GM12878 (cell line): ENCODE results near the gene SSBP3. TPM values are rescaled to one million over a fixed set of nuclear protein-coding genes. Genes with fewer than 3 reads are reported as not detected.

ENCODE experiments used
- BACH1 ChIP-seq: fragments of 450-650 bp; IDR thresholded peaks from 2 replicates; pipeline ENCODE4 v1.6.1; 2017; ENCODE audit warnings: mild to moderate bottlenecking, borderline replicate concordance
- BHLHE40 ChIP-seq, 2 experiments: fragments of 450-650 bp in 1 of 2; IDR thresholded peaks; 2 replicates each; pipeline ENCODE4 v1.6.1; 2011 to 2017; ENCODE audit warnings: low read depth in 2 of 2, borderline replicate concordance in 1 of 2, improper control_type of control experiment in 1 of 2, low read length in 1 of 2, mild to moderate bottlenecking in 1 of 2
- BMI1 ChIP-seq: fragments of 450-650 bp; IDR thresholded peaks from 2 replicates; pipeline ENCODE4 v1.6.1; 2016; ENCODE audit warnings: mild to moderate bottlenecking, moderate library complexity, borderline replicate concordance
- CHD1 ChIP-seq: IDR thresholded peaks from 2 replicates; pipeline ENCODE4 v1.6.1; 2012; ENCODE audit warnings: low read depth, low read length, improper control_type of control experiment
- CREM ChIP-seq: IDR thresholded peaks from 2 replicates; pipeline ENCODE4 v1.6.1; 2014; ENCODE audit warnings: antibody characterized with exemption, low read depth
- CUX1 ChIP-seq: IDR thresholded peaks from 2 replicates; pipeline ENCODE4 v1.6.1; 2012; ENCODE audit warnings: improper control_type of control experiment, low read depth, low read length; ENCODE audit not compliant: insufficient replicate concordance
- E2F8 ChIP-seq: fragments of 450-650 bp; IDR thresholded peaks from 2 replicates; pipeline ENCODE4 v1.6.1; 2018; ENCODE audit warnings: mild to moderate bottlenecking, low read depth, moderate library complexity; ENCODE audit not compliant: partially characterized antibody
- EED ChIP-seq: sonication (generic); IDR thresholded peaks from 2 replicates; pipeline ENCODE4 v1.6.1; 2016; ENCODE audit warnings: antibody characterized with exemption, low read depth
- ETV6 ChIP-seq, 2 experiments: fragments of 450-650 bp in 1 of 2; IDR thresholded peaks in 1 of 2; conservative IDR thresholded peaks in 1 of 2; 2 replicates each; pipeline ENCODE4 v1.6.1; 2014; ENCODE audit warnings: antibody characterized with exemption in 1 of 2, borderline replicate concordance in 1 of 2, low read depth in 1 of 2, mild to moderate bottlenecking in 1 of 2, moderate library complexity in 1 of 2
- GABPA ChIP-seq: IDR thresholded peaks from 2 replicates; pipeline ENCODE4 v1.6.1; 2014; ENCODE audit warnings: antibody characterized with exemption, low read depth, mild to moderate bottlenecking, inconsistent platforms
- HSF1 ChIP-seq: fragments of 150-350 bp; IDR thresholded peaks from 2 replicates; pipeline ENCODE4 v1.6.1; 2014; ENCODE audit warnings: mild to moderate bottlenecking, low read depth, low read length
- MAX ChIP-seq: IDR thresholded peaks from 2 replicates; pipeline ENCODE4 v1.6.1; 2012; ENCODE audit warnings: low read depth, low read length, improper control_type of control experiment
- MEF2A ChIP-seq: IDR thresholded peaks from 2 replicates; pipeline ENCODE4 v1.6.1; 2011; ENCODE audit warnings: low read depth, mild to moderate bottlenecking, low read length, moderate library complexity; ENCODE audit not compliant: insufficient read depth
- MTA3 ChIP-seq: IDR thresholded peaks from 2 replicates; pipeline ENCODE4 v1.6.1; 2012; ENCODE audit warnings: low read length, inconsistent platforms, borderline replicate concordance
- PAX8 ChIP-seq: fragments of 450-650 bp; IDR thresholded peaks from 2 replicates; pipeline ENCODE4 v1.6.1; 2017; ENCODE audit warnings: mild to moderate bottlenecking, moderate library complexity
- SKIL ChIP-seq: fragments of 450-650 bp; IDR thresholded peaks from 2 replicates; pipeline ENCODE4 v1.6.1; 2017; ENCODE audit warnings: mild to moderate bottlenecking, low read depth, inconsistent platforms; ENCODE audit not compliant: poor library complexity, severe bottlenecking
- SMARCA5 ChIP-seq: fragments of 450-650 bp; IDR thresholded peaks from 2 replicates; pipeline ENCODE4 v1.6.1; 2017; ENCODE audit warnings: mild to moderate bottlenecking
- TBL1XR1 ChIP-seq: IDR thresholded peaks from 2 replicates; pipeline ENCODE4 v1.6.1; 2012; ENCODE audit warnings: low read depth, low read length, improper control_type of control experiment
- ZNF274 ChIP-seq: IDR thresholded peaks from one replicate; pipeline ENCODE4 v1.8.0; 2011; ENCODE audit not compliant: insufficient read length, insufficient read depth
- polyA plus RNA-seq, 11 experiments: library from polyadenylated mRNA; depleted of rRNA in 4 of 11; unstranded in 6 of 11; stranded (reverse) in 5 of 11; fragments of >200 nt; fragmentation: Nextera tagmentation in 4 of 11; fragmentation: Illumina TruSeq in 1 of 11; extraction: Ambion mirVana in 4 of 11; extraction: Trizol in 1 of 11; gene quantifications; 1 replicate in 1 of 11; 2 replicates in 10 of 11; pipeline versions ENCODE4 v1.2.1 to v1.2.3, GENCODE V29; 2011 to 2016; ENCODE audit warnings: inconsistent platforms in 2 of 11, missing spikeins in 2 of 11, low read depth in 1 of 11
- total RNA-seq, 4 experiments: library from RNA; depleted of rRNA in 3 of 4; stranded (reverse); fragments of >200 nt in 3 of 4; fragmentation: Illumina TruSeq in 1 of 4; extraction: Trizol in 1 of 4; gene quantifications; 2 replicates each; pipeline versions ENCODE4 v1.2.1 to v1.2.3, GENCODE V29; 2013 to 2021

Gene SSBP3
- total and polyA plus RNA-seq, 10 of the 15 experiments (the other 5 are each of a cell fraction or from before 2014, with no cell fraction given), result 4.1 to 51.7 (median 17.1) TPM

GRCh38 chr1:54400329-54400728 lies 5.9 kb downstream of the SSBP3 start (continued):
- TF ChIP-seq CUX1 (no peak), ZNF274 (no peak), GABPA (no peak), HSF1 (no peak), CREM (peak; percentile 37; the same call in 1 of the 2 replicates), E2F8 (no peak), BHLHE40 (IDR thresholded peaks at IDR 0.05; ENCODE audit: borderline replicate concordance in 1 of 2, low read depth in 2 of 2, low read length in 1 of 2) (no peak), CHD1 (no peak), EED (peak; percentile 59; the same call in 1 of the 2 replicates), PAX8 (no peak), SMARCA5 (no peak), MAX (no peak), ETV6 (conservative IDR thresholded peaks at IDR 0.05 in 1 of 2, IDR thresholded peaks at IDR 0.05 in 1 of 2; ENCODE audit: borderline replicate concordance in 1 of 2, low read depth in 1 of 2) (no peak), BMI1 (no peak), MEF2A (no peak), SKIL (peak; percentile 26), TBL1XR1 (peak; percentile 51; the same call in 1 of the 2 replicates), MTA3 (no peak), BACH1 (no peak)
